ENCODE results near the gene HSH2D.

HSH2D gene

GRCh38 chr19:16121967-16122366 lies 21.5 kb upstream of the HSH2D start:
- H3K9ac ChIP-seq (ENCODE audit: low read depth, low read length): no peak overlapping the region
- peaks cover 70% of the 10 kb centered on the region for H3K36me3 ChIP-seq (ENCODE audit: insufficient read depth, low read length)

GRCh38 chr19:16124953-16125352 lies 18.5 kb upstream of the HSH2D start:
- no peaks in the 10 kb centered on the region for H3K27me3 ChIP-seq (ENCODE audit: control insufficient read depth, insufficient read depth, low read length)
- no peak overlapping the region for H3K4me2 ChIP-seq (ENCODE audit: low read length)
- no peak overlapping the region for H3K4me3 ChIP-seq (ENCODE audit: low read length)
- no peaks in the 10 kb centered on the region for H3K9me3 ChIP-seq (replicated peaks; ENCODE audit: low read length)
- peaks cover 84% of the 10 kb centered on the region for H3K36me3 ChIP-seq (ENCODE audit: insufficient read depth, low read length)
- no peaks in the 10 kb centered on the region for H3K4me1 ChIP-seq (ENCODE audit: control insufficient read depth, insufficient read depth, low read length)
- H3K9ac ChIP-seq (ENCODE audit: low read depth, low read length): no peak overlapping the region

More at GRCh38 chr19:16121967-16122366, 21.5 kb upstream of the HSH2D start:
- H3K4me2 ChIP-seq (ENCODE audit: low read length): no peak overlapping the region
- H3K4me1 ChIP-seq (ENCODE audit: control insufficient read depth, insufficient read depth, low read length): no peaks in the 10 kb centered on the region
- no peak overlapping the region for H3K4me3 ChIP-seq (ENCODE audit: low read length)
- no peaks in the 10 kb centered on the region for H3K9me3 ChIP-seq (replicated peaks; ENCODE audit: low read length)
- no peaks in the 10 kb centered on the region for H3K27me3 ChIP-seq (ENCODE audit: control insufficient read depth, insufficient read depth, low read length)

DNA sequence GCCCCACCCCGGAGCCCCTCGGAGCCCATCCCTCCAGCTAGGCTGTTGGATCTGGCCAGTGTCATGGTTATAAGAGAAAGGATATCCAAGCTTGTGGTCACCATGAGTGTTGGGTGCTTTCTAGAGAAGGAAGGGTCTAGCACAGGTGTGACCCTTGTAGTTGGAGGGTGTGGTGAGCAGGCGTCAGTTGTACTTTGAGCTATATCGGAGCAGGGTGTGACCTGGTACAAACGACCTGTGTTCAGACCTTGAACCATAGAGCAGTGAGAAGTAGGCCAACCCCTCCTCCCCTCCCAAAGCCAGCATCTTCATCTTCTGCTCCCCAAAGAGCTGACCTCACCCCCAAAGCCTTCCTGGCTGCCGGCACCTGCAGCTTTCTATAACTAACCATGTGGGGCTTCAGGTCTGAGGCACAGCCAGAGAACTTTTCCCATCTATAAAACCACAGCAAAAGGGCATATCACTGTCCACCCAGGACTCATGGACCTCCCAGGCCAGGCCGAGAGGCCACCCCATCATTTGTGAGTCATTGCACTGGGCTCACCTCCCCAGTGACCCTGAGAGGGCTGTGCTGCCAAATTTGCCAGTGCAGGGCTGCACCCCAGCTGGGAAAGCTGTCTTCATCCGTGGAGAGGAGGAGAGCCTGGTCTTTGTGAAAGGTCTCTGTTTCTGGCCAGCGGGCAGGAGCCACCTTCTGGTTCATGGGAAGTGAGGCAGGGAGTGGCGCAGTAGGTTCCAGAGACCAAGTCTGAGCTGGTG lies 17.6 kb upstream of the HSH2D start:
- no peak overlapping the region for H3K4me3 ChIP-seq (ENCODE audit: low read length)
- H3K4me2 ChIP-seq (ENCODE audit: low read length): no peak overlapping the region
- H3K4me1 ChIP-seq (ENCODE audit: control insufficient read depth, insufficient read depth, low read length): no peaks in the 10 kb centered on the region
- H3K9ac ChIP-seq (ENCODE audit: low read depth, low read length): no peak overlapping the region
- no peaks in the 10 kb centered on the region for H3K9me3 ChIP-seq (replicated peaks; ENCODE audit: low read length)
- H3K36me3 ChIP-seq (ENCODE audit: insufficient read depth, low read length): peaks cover 83% of the 10 kb centered on the region
- no peaks in the 10 kb centered on the region for H3K27me3 ChIP-seq (ENCODE audit: control insufficient read depth, insufficient read depth, low read length)

GRCh38 chr19:16127080-16127479 lies 16.4 kb upstream of the HSH2D start:
- Histone ChIP-seq H3K4me1 (ENCODE audit: control insufficient read depth, insufficient read depth, low read length) (no peaks in the 10 kb centered on the region), H3K36me3 (ENCODE audit: insufficient read depth, low read length) (peaks cover 76% of the 10 kb centered on the region), H3K9ac (ENCODE audit: low read depth, low read length) (no peak overlapping the region), H3K4me2 (ENCODE audit: low read length) (no peak overlapping the region), H3K4me3 (ENCODE audit: low read length) (no peak overlapping the region), H3K9me3 (replicated peaks; ENCODE audit: low read length) (no peaks in the 10 kb centered on the region), H3K27me3 (ENCODE audit: control insufficient read depth, insufficient read depth, low read length) (no peaks in the 10 kb centered on the region)

- no peaks in the 10 kb centered on the region for H3K27me3 ChIP-seq (ENCODE audit: control insufficient read depth, insufficient read depth, low read length)
- no peak overlapping the region for H3K4me3 ChIP-seq (ENCODE audit: low read length)
- H3K4me1 ChIP-seq (ENCODE audit: control insufficient read depth, insufficient read depth, low read length): no peaks in the 10 kb centered on the region
- no peak overlapping the region for H3K9ac ChIP-seq (ENCODE audit: low read depth, low read length)
- no peak overlapping the region for H3K4me2 ChIP-seq (ENCODE audit: low read length)
- H3K9me3 ChIP-seq (replicated peaks; ENCODE audit: low read length): no peaks in the 10 kb centered on the region
- peaks cover 77% of the 10 kb centered on the region for H3K36me3 ChIP-seq (ENCODE audit: insufficient read depth, low read length)
These were observed 15.6 kb upstream of the HSH2D start for GRCh38 chr19:16127776-16128371.

DNA sequence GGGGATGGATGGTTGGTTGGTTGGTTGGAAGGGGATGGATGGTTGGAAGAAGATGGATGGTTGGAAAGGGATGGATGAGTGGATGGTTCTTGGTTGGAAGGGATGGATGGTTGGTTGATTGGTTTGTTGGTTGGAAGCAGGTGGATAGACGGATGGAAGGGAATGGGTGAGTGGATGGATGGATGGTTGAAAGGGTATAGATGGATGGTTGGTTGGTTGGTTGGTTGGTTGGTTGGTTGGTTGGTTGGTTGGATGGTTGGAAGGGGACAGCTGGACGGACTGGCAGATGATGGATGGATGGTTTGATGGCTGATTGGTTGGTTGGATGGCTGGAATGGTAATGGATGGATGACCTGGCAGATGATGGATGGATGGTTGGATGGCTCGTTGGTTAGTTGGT lies 11.8 kb upstream of the HSH2D start:
- Histone ChIP-seq H3K36me3 (ENCODE audit: insufficient read depth, low read length) (peaks cover 61% of the 10 kb centered on the region), H3K9me3 (replicated peaks; ENCODE audit: low read length) (no peaks in the 10 kb centered on the region), H3K4me2 (ENCODE audit: low read length) (no peak overlapping the region), H3K9ac (ENCODE audit: low read depth, low read length) (no peak overlapping the region), H3K4me1 (ENCODE audit: control insufficient read depth, insufficient read depth, low read length) (no peaks in the 10 kb centered on the region), H3K4me3 (ENCODE audit: low read length) (no peak overlapping the region), H3K27me3 (ENCODE audit: control insufficient read depth, insufficient read depth, low read length) (no peaks in the 10 kb centered on the region)

DNA sequence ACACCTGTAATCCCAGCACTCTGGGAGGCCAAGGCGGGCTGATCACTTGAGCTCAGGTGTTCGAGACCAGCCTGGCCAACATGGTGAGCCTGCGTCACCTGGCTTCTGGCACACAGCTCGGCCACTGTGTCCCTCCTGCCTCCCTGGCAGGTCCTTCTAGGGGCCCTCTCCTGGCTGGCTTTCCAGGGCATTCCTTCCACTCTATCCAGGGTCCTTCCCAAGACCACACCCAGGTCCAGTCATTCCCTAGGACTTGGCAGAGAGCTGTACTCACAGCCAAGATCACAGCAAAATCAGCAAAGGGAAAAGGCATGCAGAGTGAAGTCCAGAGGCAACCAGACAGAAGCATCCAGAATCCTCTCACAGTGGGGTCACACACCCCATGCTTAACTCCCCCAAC lies 9.7 kb upstream of the HSH2D start:
- no peak overlapping the region for H3K4me2 ChIP-seq (ENCODE audit: low read length)
- peaks cover 40% of the 10 kb centered on the region for H3K36me3 ChIP-seq (ENCODE audit: insufficient read depth, low read length)
- H3K27me3 ChIP-seq (ENCODE audit: control insufficient read depth, insufficient read depth, low read length): no peaks in the 10 kb centered on the region
- no peak overlapping the region for H3K9ac ChIP-seq (ENCODE audit: low read depth, low read length)
- H3K9me3 ChIP-seq (replicated peaks; ENCODE audit: low read length): no peaks in the 10 kb centered on the region
- no peaks in the 10 kb centered on the region for H3K4me1 ChIP-seq (ENCODE audit: control insufficient read depth, insufficient read depth, low read length)
- no peak overlapping the region for H3K4me3 ChIP-seq (ENCODE audit: low read length)

- Histone ChIP-seq H3K27me3 (ENCODE audit: control insufficient read depth, insufficient read depth, low read length) (no peaks in the 10 kb centered on the region), H3K9me3 (replicated peaks; ENCODE audit: low read length) (no peaks in the 10 kb centered on the region), H3K4me3 (ENCODE audit: low read length) (no peak overlapping the region), H3K4me2 (ENCODE audit: low read length) (no peak overlapping the region), H3K9ac (ENCODE audit: low read depth, low read length) (no peak overlapping the region), H3K4me1 (ENCODE audit: control insufficient read depth, insufficient read depth, low read length) (no peaks in the 10 kb centered on the region), H3K36me3 (ENCODE audit: insufficient read depth, low read length) (peaks cover 34% of the 10 kb centered on the region)
These were observed 9.0 kb upstream of the HSH2D start for GRCh38 chr19:16134510-16134909.

DNA sequence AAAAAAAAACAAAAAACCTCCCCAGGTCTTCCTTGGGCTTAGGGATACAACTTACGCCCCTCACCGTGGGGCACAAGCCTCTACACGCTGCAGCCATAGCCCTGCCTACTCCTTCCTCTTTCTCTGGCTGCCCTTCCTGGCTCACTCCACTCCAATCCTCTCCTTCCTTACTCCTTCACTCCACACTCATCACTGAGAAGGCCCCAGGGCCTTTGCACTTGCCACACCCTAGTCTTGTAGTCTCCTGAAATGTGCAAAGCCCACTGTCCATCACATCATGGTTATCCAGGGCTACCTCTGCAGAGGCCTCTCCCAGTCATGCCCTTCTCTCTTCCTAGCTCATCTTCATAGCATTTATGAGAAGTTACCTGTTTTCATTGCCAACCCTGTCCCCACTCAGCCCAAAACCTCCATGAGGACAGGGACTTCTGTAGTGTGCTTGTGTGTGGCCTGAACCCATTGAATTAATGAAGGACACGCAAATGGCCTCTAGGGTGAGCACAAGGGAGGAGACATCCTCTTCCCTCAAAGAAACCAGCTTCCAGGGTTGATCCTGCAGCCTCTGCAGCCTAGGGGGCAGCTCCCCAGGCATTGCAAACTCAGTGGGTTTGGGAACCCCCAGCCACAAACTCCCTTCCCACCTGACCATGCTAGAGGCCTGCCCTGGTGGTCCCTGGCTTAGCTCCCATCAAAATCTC lies 7.9 kb upstream of the HSH2D start:
- H3K9ac ChIP-seq (ENCODE audit: low read depth, low read length): no peak overlapping the region
- H3K36me3 ChIP-seq (ENCODE audit: insufficient read depth, low read length): peaks cover 25% of the 10 kb centered on the region
- no peaks in the 10 kb centered on the region for H3K4me1 ChIP-seq (ENCODE audit: control insufficient read depth, insufficient read depth, low read length)
- no peaks in the 10 kb centered on the region for H3K9me3 ChIP-seq (replicated peaks; ENCODE audit: low read length)
- no peak overlapping the region for H3K4me2 ChIP-seq (ENCODE audit: low read length)
- no peaks in the 10 kb centered on the region for H3K27me3 ChIP-seq (ENCODE audit: control insufficient read depth, insufficient read depth, low read length)
- H3K4me3 ChIP-seq (ENCODE audit: low read length): no peak overlapping the region

DNA sequence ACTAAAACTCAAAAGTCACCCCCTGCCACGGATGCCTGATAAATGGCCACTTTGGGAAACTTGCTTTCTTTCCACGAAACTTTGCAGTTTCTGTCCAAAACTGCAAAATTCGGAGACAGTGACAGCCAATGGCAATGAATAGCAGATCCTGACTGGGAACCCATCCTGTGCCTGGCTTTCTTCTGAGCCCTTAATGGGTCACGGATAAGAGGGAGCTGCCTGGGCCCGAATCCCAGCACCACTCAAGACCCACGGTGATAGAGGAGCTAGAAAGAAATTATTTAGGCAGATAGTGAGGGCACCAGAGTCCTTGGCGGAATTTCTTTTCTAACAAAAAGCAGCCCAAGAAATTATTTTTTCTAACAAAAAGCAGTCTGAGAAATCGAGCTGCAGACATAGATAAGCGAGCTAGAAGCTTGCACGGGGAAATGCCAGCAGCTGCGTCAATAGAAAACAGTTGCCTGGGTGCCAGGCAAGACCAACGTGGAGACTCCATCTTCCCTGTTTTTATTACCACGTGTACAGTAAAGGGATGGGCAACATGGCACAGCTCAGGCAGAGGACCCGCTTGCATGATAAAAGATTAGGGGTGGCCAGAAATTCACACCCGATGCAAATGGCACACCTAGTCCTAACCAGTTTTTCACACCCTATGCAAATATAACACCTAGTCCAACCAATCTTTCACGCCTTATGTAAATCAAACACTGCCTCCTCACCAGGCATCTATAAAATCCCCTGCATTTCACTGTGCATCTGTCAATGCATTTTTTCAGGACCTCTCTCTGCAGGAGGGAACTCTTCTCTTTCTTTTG lies 7.1 kb upstream of the HSH2D start:
- H3K4me1 ChIP-seq (ENCODE audit: control insufficient read depth, insufficient read depth, low read length): no peaks in the 10 kb centered on the region
- H3K9ac ChIP-seq (ENCODE audit: low read depth, low read length): no peak overlapping the region
- H3K36me3 ChIP-seq (ENCODE audit: insufficient read depth, low read length): peaks cover 25% of the 10 kb centered on the region

DNA sequence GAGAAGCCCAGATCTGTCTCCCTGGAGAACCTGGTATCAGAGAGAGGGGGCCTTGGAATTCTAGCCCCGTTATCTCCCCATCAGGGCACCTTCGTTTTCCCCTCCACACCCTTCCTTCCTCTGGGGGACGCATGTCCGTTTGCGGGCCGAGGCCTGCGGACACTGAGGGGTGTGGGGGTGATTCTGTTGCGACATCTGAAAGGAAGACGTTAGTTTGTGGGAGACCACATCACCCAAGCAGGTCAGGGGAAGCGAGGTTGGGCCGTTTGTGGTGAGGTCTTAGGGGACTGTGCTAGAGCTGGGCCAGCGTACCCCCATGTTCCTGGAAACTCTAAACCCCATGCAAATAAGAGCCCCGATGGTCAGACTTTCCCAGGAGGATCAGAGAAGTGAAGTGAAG lies 3.7 kb upstream of the HSH2D start:
- no peaks in the 10 kb centered on the region for H3K36me3 ChIP-seq (ENCODE audit: insufficient read depth, low read length)
- no peak overlapping the region for H3K9ac ChIP-seq (ENCODE audit: low read depth, low read length)
- no peak overlapping the region for H3K4me2 ChIP-seq (ENCODE audit: low read length)
- no peaks in the 10 kb centered on the region for H3K9me3 ChIP-seq (replicated peaks; ENCODE audit: low read length)
- H3K4me1 ChIP-seq (ENCODE audit: control insufficient read depth, insufficient read depth, low read length): no peaks in the 10 kb centered on the region
- H3K4me3 ChIP-seq (ENCODE audit: low read length): no peak overlapping the region
- H3K27me3 ChIP-seq (ENCODE audit: control insufficient read depth, insufficient read depth, low read length): no peaks in the 10 kb centered on the region

More for the DNA sequence above, 7.1 kb upstream of the HSH2D start:
- Histone ChIP-seq H3K9me3 (replicated peaks; ENCODE audit: low read length) (no peaks in the 10 kb centered on the region), H3K27me3 (ENCODE audit: control insufficient read depth, insufficient read depth, low read length) (no peaks in the 10 kb centered on the region), H3K4me3 (ENCODE audit: low read length) (no peak overlapping the region), H3K4me2 (ENCODE audit: low read length) (no peak overlapping the region)

Data from skeletal muscle satellite cell (primary cell).